HG03045 (cell line): ENCODE measurements around the gene BOLL.
"Not testable (repeated sequence)": the region's sequence is repeated elsewhere in the genome, so short reads cannot be mapped to it uniquely, and the experiment has no call there.

Experiments used
- ATAC-seq: cut with Tn5 transposase; IDR thresholded peaks from one replicate; pipeline ENCODE4 v1.9.1; 2021; ENCODE audit warnings: mild to moderate bottlenecking, moderate library complexity; ENCODE audit not compliant: unreplicated experiment

The BOLL gene

DNA sequence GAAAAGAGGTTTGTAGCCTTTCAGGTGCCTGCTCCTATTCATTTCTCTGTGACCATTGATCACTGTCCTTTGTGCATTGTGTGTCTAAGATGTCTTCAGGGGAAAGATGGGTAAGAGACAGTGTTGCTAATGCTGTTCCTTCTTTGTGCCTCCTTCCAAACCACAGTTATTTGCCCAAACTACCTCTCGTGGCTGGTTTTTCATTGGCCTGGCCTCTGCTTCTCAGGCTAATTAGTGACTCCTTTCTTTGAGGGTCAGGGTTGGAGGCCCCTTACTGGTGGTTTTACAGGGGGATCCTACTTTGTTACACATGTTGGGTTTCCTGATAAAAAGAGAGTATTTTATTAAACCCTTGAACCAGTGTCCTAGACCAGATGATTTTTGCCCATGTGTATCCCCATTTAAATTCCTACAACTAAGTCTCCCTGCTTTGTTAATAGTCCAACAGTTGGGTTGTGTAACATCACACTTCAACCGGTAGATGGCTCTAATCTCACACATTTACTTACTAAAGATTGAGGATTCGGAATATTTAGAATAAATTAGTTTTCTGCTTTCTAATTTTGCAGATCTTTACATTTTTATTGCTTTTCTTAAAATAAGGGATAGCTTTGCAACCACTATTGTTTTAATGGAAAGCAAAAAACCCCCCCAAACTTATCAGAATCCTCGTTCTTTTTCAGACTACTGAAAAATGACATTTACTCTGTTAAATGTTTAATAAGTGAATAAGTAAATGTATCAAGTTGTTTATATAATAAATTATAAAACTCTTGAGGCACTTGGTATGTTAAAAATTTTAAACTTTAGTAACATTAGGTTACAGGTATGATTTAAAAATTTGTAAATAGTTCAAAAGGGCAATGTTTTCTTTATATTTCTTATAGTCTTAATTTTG is 77.6 kb downstream of the BOLL start:
- no peak for ATAC-seq

DNA sequence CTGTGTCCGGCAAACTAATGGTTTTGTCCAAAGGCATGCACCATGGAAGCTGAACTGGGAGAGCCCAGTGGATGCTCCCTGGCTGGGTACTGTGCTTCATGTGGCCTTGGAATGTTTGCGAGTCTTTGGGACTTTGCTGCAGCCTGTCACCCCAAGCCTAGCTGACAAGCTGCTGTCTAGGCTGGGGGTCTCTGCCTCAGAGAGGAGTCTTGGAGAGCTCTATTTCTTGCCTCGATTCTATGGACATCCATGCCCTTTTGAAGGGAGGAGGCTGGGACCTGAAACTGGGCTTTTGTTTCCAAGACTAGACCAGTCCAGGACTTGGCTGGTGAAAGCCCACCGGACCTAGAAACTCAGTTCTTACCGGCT is 78.3 kb downstream of the BOLL start:
- no peak for ATAC-seq

DNA sequence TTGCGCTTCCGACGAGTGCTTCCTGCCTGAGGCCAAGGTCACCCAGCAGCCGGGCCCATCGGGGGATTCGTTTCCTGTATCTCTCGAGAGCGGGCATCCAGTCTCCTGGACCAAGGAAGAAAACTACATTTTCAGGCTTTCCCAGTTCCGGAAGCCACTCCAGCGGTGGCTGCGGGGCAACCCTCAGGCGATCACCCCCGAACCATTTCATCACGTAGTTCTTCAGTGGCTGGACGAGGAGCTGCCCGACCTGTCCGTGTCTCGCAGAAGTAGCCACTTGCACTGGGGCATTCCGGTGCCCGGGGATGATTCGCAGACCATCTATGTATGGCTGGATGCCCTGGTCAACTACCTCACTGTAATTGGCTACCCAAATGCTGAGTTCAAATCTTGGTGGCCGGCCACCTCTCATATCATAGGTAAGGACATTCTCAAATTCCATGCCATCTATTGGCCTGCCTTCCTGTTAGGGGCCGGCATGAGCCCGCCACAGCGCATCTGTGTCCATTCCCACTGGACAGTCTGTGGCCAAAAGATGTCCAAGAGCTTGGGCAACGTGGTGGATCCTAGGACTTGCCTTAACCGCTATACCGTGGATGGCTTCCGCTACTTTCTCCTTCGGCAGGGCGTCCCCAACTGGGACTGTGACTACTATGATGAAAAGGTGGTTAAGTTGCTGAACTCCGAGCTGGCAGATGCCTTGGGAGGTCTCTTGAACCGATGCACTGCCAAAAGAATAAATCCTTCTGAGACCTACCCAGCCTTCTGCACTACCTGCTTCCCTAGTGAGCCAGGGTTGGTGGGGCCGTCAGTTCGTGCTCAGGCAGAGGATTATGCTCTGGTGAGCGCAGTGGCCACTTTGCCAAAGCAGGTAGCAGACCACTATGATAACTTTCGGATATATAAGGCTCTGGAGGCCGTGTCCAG is 78.9 kb downstream of the BOLL start:
- ATAC-seq = no peak

DNA sequence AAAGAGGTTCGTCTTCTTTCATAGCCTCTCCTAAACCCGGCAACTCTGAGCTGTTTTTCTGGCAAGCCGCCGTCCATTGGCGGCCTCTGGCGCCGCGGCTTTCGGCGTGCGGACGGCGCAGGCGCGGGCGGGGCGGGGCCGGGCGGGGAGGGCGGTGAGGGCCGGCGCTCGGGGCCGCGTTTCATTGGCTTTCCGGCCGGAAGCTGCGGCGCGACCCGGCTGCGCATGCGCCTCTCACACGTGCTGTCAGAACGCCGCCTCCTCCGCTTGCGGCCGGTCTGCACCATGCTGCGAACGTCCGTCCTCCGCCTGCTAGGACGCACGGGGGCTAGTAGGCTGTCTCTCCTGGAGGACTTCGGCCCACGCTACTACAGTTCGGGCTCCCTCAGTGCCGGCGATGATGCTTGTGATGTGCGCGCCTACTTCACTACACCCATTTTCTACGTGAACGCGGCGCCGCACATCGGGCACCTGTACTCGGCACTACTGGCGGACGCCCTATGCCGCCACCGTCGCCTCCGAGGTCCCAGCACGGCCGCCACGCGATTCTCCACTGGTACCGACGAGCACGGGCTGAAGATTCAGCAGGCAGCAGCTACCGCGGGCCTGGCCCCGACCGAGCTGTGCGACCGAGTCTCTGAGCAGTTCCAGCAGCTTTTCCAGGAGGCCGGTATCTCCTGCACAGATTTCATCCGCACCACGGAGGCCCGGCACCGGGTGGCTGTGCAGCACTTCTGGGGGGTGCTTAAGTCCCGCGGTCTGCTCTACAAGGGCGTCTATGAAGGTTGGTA is 79.8 kb downstream of the BOLL start, which contains the start of gene MARS2:
Gene MARS2 (plus strand): TSS at position 249 of the 791 bp plus-strand sequence. CDS start 37 bp downstream, at position 286.
- ATAC-seq = peak; percentile 86

DNA sequence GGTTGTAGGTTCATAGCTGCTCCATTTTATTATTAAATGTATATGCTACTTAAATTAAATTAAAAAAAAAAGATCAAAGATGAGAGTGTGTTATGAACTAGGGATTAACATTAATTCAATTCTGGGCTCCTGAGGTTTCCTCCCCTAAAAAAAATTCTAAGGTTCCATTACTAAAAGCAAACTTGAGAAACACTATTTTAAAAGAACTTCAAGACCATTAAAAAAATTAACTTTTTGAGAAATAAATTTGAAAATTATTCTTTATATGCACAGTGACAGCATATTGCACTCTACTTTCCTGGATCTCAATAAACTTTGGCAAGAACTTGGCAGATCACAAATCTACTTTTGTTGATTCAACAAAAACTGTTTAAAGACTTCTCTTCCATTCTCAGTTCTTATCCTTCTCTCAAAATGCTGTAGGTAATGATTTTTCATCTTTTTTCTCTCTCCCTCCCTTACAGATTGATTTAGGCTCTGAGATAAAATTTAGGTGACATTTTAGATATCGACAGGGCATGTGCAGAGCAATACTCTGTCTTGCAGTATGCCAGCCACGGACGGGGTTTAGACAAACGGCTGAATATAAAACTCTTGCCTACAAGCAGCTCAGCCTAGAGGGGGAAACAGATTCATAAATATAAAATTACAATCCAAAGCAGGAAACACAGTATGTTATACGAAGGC is 80.5 kb downstream of the BOLL start:
- peak; percentile 32 for ATAC-seq

DNA sequence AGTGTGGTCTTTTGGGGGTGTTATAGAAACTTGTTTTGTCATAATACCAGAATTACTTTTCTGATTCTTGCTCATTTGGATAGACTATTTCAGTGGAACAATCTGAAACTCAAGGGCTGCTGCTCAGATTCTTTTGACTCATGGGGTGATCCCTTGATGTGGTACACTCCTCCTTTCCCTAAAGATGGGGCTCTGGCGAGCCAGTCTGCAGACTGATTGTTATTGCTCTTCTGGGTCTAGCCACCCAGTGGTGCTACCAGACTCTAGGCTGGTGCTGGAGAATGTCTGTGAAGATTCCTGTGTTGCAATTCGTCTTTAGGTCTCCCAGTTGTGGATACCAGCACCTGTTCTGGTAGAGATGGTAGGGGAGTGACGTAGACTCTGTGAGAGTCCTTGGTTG is 84.2 kb downstream of the BOLL start:
- no peak for ATAC-seq

DNA sequence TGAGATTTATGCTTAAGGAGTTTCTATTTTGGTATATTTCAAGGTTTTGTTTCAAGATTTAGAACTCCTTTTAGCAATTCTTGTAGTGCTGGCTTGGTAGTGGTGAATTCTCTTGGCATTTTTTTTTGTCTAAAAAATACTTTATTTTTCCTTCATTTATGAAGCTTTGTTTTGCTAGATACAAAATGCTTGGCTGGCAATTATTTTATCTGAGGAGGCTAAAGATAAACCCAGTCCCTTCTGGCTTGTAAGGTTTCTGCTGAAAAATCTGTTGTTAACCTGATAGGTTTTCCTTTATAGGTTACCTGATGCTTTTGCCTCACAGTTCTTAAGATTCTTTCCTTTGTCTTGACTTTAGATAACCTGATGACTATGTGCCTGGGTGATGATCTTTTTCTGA is 85.4 kb downstream of the BOLL start:
- not testable (repeated sequence) for ATAC-seq

DNA sequence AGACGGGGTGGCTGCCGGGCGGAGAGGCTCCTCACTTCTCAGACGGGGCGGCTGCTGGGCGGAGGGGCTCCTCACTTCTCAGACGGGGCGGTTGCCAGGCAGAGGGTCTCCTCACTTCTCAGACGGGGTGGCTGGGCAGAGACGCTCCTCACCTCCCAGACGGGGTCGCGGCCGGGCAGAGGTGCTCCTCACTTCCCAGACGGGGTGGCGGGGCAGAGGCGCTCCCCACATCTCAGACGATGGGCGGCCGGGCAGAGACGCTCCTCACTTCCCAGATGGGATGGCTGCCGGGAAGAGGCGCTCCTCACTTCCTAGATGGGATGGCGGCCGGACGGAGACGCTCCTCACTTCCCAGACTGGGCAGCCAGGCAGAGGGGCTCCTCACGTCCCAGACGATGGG is 88.5 kb downstream of the BOLL start:
- ATAC-seq = not testable (repeated sequence)

DNA sequence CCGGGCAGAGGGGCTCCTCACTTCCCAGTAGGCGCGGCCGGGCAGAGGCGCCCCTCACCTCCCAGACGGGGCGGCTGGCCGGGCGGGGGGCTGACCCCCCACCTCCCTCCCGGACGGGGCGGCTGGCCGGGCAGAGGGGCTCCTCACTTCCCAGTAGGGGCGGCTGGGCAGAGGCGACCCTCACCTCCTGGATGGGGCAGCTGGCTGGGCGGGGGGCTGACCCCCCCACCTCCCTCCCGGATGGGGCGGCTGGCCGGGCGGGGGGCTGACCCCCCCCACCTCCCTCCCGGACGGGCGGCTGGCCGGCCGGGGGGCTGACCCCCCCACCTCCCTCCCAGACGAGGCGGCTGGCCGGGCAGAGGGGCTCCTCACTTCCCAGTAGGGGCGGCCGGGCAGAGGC is 89.1 kb downstream of the BOLL start:
- not testable (repeated sequence) for ATAC-seq

DNA sequence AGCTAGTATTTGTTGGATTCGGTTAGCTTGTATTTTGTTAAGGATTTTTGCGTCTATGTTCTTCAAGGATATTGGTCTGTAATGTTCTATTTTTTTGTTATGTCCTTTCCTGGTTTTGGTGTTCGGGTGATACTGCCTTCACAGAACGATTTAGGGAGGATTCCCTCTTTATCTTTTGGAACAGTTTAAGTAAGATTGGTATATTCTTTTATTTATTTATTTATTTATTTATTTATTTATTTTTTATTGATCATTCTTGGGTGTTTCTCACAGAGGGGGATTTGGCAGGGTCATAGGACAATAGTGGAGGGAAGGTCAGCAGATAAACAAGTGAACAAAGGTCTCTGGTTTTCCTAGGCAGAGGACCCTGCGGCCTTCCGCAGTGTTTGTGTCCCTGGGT is 89.9 kb downstream of the BOLL start:
- ATAC-seq = not testable (repeated sequence)

DNA sequence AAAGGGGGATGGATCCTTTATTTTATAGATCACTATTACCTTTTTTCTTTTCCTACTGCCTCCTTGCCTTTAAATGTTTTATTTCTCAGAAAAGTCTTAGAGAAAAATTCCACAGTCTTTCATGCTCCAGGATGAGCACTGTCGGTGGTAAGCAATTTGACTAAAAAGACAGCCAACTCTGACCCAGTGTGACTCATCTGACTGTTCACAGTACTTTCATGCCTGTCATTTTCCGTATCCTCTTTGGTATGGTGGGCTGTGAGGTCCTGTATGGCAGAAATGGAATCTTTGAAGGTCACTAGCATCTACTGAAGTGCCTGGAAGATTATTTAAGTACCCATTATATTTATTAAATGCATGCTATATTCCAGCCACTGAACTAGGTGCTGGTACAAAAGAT is 107.6 kb downstream of the BOLL start:
- ATAC-seq = no peak

DNA sequence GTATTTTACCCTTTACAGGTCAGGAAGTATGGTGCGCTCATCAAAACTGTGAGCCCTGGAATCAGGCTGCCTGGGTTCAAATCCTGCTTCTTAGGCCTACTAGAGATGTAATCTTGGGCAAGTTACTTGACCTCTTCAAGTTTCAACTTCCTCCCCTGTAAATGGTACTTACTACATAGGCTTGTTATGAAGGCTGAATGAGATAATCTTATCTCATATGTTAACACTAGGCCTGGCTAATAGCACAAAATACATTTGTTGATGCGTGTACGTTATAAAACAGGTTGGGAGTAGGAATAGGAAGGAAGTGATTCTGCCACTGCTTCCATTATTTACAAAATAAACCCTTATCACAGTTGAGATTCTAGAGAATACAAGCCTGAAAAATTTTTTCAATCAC is 108.1 kb downstream of the BOLL start:
- ATAC-seq = no peak
